HepG2 (cell line): Measurements from ENCODE around the gene LRRC28. TPM values are rescaled to one million over a fixed set of nuclear protein-coding genes. Genes with fewer than 3 reads are reported as not detected.
A peak's percentile ranks its signal among the peaks of the same experiment; 100 is the strongest.

Experiments
- ATAC-seq: fragments of 200-7000 bp; cut with Tn5 transposase; 3 replicates; pipeline ENCODE4 v1.9.1; 2020; ENCODE audit warnings: mild to moderate bottlenecking, moderate library complexity
- BruUV-seq: library from RNA; stranded (reverse); fragments of 400-500 nt; replicated peaks from 2 replicates; lab custom pipeline; 2021; lab: Mats Ljungman, UMichigan
- CTCF ChIA-PET: fragments of 300-600 bp; formaldehyde crosslinking; extraction: SDS; loops from one replicate; lab custom pipeline; 2021; ENCODE audit warnings: low total read pairs, inconsistent platforms, low intra/inter-chr PET ratio; lab: Yijun Ruan, JAX
- POLR2A ChIA-PET: fragments of 350-600 bp; sonication (Branson Sonifier 250); formaldehyde crosslinking; loops from one replicate; lab custom pipeline; 2020; ENCODE audit warnings: antibody characterized with exemption, inconsistent platforms; lab: Yijun Ruan, JAX
- DNase-seq: peaks from one replicate; pipeline ENCODE4 v3.0.0-alpha.2; 2015; ENCODE audit warnings: low spot score
- FAIRE-seq: peaks from 3 replicates; lab custom pipeline; 2011; peaks lifted over from hg19 to GRCh38; lab: Jason Lieb, UNC
- H2AFZ ChIP-seq: one replicate; pipeline ENCODE4 v1.6.1; 2011; ENCODE audit warnings: low read length, inconsistent platforms
- H3K27ac ChIP-seq: fragments of 300-600 bp; 3 replicates; pipeline ENCODE4 v1.8.0; 2011; ENCODE audit warnings: mixed run types, mild to moderate bottlenecking, mixed read lengths, low read length, inconsistent platforms; ENCODE audit not compliant: insufficient read depth; ENCODE audit errors: extremely low read length
- H3K27me3 ChIP-seq, 2 experiments: fragments of 200-600 bp in 1 of 2; 2 replicates in 1 of 2; 3 replicates in 1 of 2; pipeline versions ENCODE4 v1.6.0 to v1.8.0; 2011; ENCODE audit warnings: low read length in 2 of 2, mild to moderate bottlenecking in 2 of 2, moderate library complexity in 2 of 2, inconsistent platforms in 1 of 2; ENCODE audit not compliant: insufficient read depth in 2 of 2, control insufficient read depth in 1 of 2
- H3K36me3 ChIP-seq, 2 experiments: fragments of 200-600 bp in 1 of 2; replicated peaks in 1 of 2; 2 replicates in 1 of 2; 3 replicates in 1 of 2; pipeline versions ENCODE4 v1.5.1 to v1.8.0; 2011; ENCODE audit warnings: low read length in 2 of 2, inconsistent platforms in 1 of 2; ENCODE audit not compliant: insufficient read depth in 2 of 2, control insufficient read depth in 1 of 2
- H3K4me1 ChIP-seq: 2 replicates; pipeline ENCODE4 v1.5.1; 2012; ENCODE audit warnings: low read length, inconsistent platforms; ENCODE audit not compliant: insufficient read depth
- H3K4me2 ChIP-seq: 2 replicates; pipeline ENCODE4 v1.6.0; 2011; ENCODE audit warnings: low read depth, low read length, inconsistent platforms
- H3K4me3 ChIP-seq, 3 experiments: fragments of 200-600 bp in 1 of 3; sonication (generic), shearing (Covaris generic) in 1 of 3; replicated peaks in 1 of 3; 2 replicates each; pipeline ENCODE4 v1.5.1; 2011 to 2016; ENCODE audit warnings: low read length in 3 of 3, inconsistent platforms in 2 of 3, low read depth in 2 of 3, mild to moderate bottlenecking in 2 of 3, control low read depth in 1 of 3, mixed read lengths in 1 of 3; ENCODE audit not compliant: insufficient read depth in 1 of 3
- H3K79me2 ChIP-seq: one replicate; pipeline ENCODE4 v1.6.1; 2011; ENCODE audit warnings: low read length, inconsistent platforms; ENCODE audit not compliant: insufficient read depth
- H3K9ac ChIP-seq: 2 replicates; pipeline ENCODE4 v1.6.0; 2011; ENCODE audit warnings: mild to moderate bottlenecking, low read depth, low read length, inconsistent platforms; ENCODE audit not compliant: insufficient read depth
- H3K9me3 ChIP-seq: 2 replicates; pipeline ENCODE4 v1.5.1; 2012; ENCODE audit warnings: mild to moderate bottlenecking, low read length
- H4K20me1 ChIP-seq: 2 replicates; pipeline ENCODE4 v1.6.0; 2011; ENCODE audit warnings: inconsistent platforms, mild to moderate bottlenecking, low read length, moderate library complexity; ENCODE audit not compliant: insufficient read depth
- BRD4 ChIP-seq: sonication (generic); formaldehyde crosslinking; IDR thresholded peaks from 2 replicates; pipeline ENCODE4 v1.4.0; 2020; ENCODE audit warnings: missing genetic modification reagents
- ELF1 ChIP-seq: sonication (generic); formaldehyde crosslinking; IDR thresholded peaks from 2 replicates; pipeline ENCODE4 v1.4.0; 2020; ENCODE audit warnings: missing genetic modification reagents
- FUBP1 ChIP-seq: sonication (generic); formaldehyde crosslinking; IDR thresholded peaks from 2 replicates; pipeline ENCODE4 v1.5.1; 2020; ENCODE audit warnings: missing genetic modification reagents, mild to moderate bottlenecking, borderline replicate concordance
- MEF2D ChIP-seq: sonication (generic); formaldehyde crosslinking; IDR thresholded peaks from 2 replicates; pipeline ENCODE4 v1.5.1; 2020; ENCODE audit warnings: mild to moderate bottlenecking, missing genetic modification reagents
- RNF219 ChIP-seq: sonication (generic); formaldehyde crosslinking; IDR thresholded peaks from 2 replicates; pipeline ENCODE4 v1.5.0; 2020; ENCODE audit warnings: mild to moderate bottlenecking, missing genetic modification reagents
- SRSF9 ChIP-seq: fragments of 200-400 bp; formaldehyde crosslinking; IDR thresholded peaks from 2 replicates; pipeline ENCODE4 v1.6.1; 2018; ENCODE audit warnings: borderline replicate concordance, mild to moderate bottlenecking, low read depth, low read length; ENCODE audit not compliant: insufficient read depth, poor library complexity, severe bottlenecking
- STAG1 ChIP-seq: sonication (generic); formaldehyde crosslinking; IDR thresholded peaks from 2 replicates; pipeline ENCODE4 v1.4.0; 2020; ENCODE audit warnings: missing genetic modification reagents
- XRCC5 ChIP-seq: fragments of 200-400 bp; formaldehyde crosslinking; optimal IDR thresholded peaks from 2 replicates; pipeline ENCODE3; 2017; ENCODE audit warnings: mild to moderate bottlenecking, low read length
- ZBTB38 ChIP-seq: sonication (generic); formaldehyde crosslinking; IDR thresholded peaks from 2 replicates; pipeline ENCODE4 v1.5.1; 2020; ENCODE audit warnings: mild to moderate bottlenecking, missing genetic modification reagents
- ZNF414 ChIP-seq: sonication (generic); formaldehyde crosslinking; IDR thresholded peaks from 2 replicates; pipeline ENCODE4 v1.5.0; 2020; ENCODE audit warnings: missing genetic modification reagents
- ZNF496 ChIP-seq: sonication (generic); formaldehyde crosslinking; IDR thresholded peaks from 2 replicates; pipeline ENCODE4 v1.8.1; 2023; ENCODE audit warnings: mild to moderate bottlenecking, moderate library complexity, missing genetic modification reagents; ENCODE audit not compliant: insufficient replicate concordance
- WGBS: methylation state at CpG from one replicate; pipeline ENCODE4 v1.1.6; 2017; ENCODE audit warnings: low lambda C conversion rate; 5-methylcytosine and 5-hydroxymethylcytosine counted together
- in situ Hi-C: cut with HindIII; loops from 2 replicates; pipeline ENCODE4 v1.10.0; 2017; ENCODE audit warnings: low pct_unique_long_range_greater_than_20kb; ENCODE audit not compliant: extremely low pct_ligation_motif_present
- intact Hi-C: fragments of 100-400 bp; cut with micrococcal nuclease; formaldehyde crosslinking; loops from one replicate; pipeline ENCODE4 v1.10.0; 2022; ENCODE audit not compliant: unreplicated experiment
- polyA plus RNA-seq, 8 experiments: library from polyadenylated mRNA; depleted of rRNA in 3 of 8; stranded (reverse) in 7 of 8; unstranded in 1 of 8; fragments of >200 nt; fragmentation: Illumina TruSeq in 4 of 8; extraction: Trizol in 4 of 8; gene quantifications; 2 replicates each; pipeline versions ENCODE4 v1.2.1 to v1.2.3, GENCODE V29; 2011 to 2016; ENCODE audit warnings: low read depth in 4 of 8, missing spikeins in 1 of 8, mixed read lengths in 1 of 8; ENCODE audit not compliant: insufficient read depth in 1 of 8
- total RNA-seq, 5 experiments: library from RNA; depleted of rRNA; stranded (reverse); fragments of >200 nt; fragmentation: Illumina TruSeq; extraction: Trizol; gene quantifications; 2 replicates each; pipeline ENCODE4 v1.2.3, GENCODE V29; 2016; ENCODE audit warnings: low read depth in 1 of 5

The LRRC28 gene
- total and polyA plus RNA-seq, 2 of the 13 experiments (the other 11 are each of a cell fraction or from before 2014, with no cell fraction given) = 17.5 to 21.3 TPM

GRCh38 chr15:99252326-99252725, 1.0 kb downstream of the LRRC28 start:
- Histone ChIP-seq H3K4me3 (peak overlapping the region; percentile 83 to 94 (median 87)), H3K27me3 (no peaks in the 10 kb centered on the region; a peak in 1 of 5 replicates), H3K4me2 (peak overlapping the region; percentile 86), H3K79me2 (peaks cover 20% of the 10 kb centered on the region), H3K36me3 (no peaks in the 10 kb centered on the region), H3K27ac (peak overlapping the region; percentile 80), H3K4me1 (peaks cover 46% of the 10 kb centered on the region), H3K9ac (peak overlapping the region; percentile 78), H4K20me1 (no peaks in the 10 kb centered on the region), H2AFZ (peak overlapping the region; percentile 38), H3K9me3 (no peaks in the 10 kb centered on the region)
- FAIRE-seq = peak; percentile 37
- BruUV-seq = TSS peak; percentile 60
- ChIA-PET CTCF (no interaction called here), POLR2A (interaction anchor here (2.1 to 2.6 kb wide), 2 partner anchors 11 to 13 kb away, joined by 7 to 16 read pairs; no protein-coding TSS in a partner anchor)
- no peak for ATAC-seq
- intact Hi-C loops (no loop called here), in situ Hi-C loops (loop anchor here (25.0 kb wide), 2 partner anchors 885 to 1085 kb away; partner anchors contain the start of gene ADAMTS17)
- DNase-seq = no peak
- WGBS = 46% methylated on average over 3 of the region's 7 CpGs
- TF ChIP-seq MEF2D (no peak), RNF219 (CRISPR knock-in tag) (no peak), ZBTB38 (peak; percentile 39; the same call in 1 of the 2 replicates), STAG1 (CRISPR knock-in tag) (no peak)

GRCh38 chr15:99253381-99254090, 2.3 kb downstream of the LRRC28 start:
- Histone ChIP-seq H3K4me3 (no peak overlapping the region), H3K9ac (no peak overlapping the region), H3K4me1 (peaks cover 47% of the 10 kb centered on the region), H3K9me3 (no peaks in the 10 kb centered on the region), H3K27ac (no peak overlapping the region), H3K79me2 (peaks cover 13% of the 10 kb centered on the region), H3K27me3 (no peaks in the 10 kb centered on the region; a peak in 1 of 5 replicates), H3K4me2 (no peak overlapping the region; the same call in 1 of the 2 replicates), H4K20me1 (no peaks in the 10 kb centered on the region), H2AFZ (no peak overlapping the region), H3K36me3 (no peaks in the 10 kb centered on the region)
- CTCF ChIA-PET = no interaction called here
- FAIRE-seq (peak; percentile 15), ATAC-seq (no peak), DNase-seq (no peak)
- in situ Hi-C loops (loop anchor here (25.0 kb wide), 2 partner anchors 884 to 1084 kb away; partner anchors contain the start of gene ADAMTS17), intact Hi-C loops (no loop called here)
- WGBS = 94% methylated on average over 6 of the region's 6 CpGs
- BruUV-seq = no TSS peak
- POLR2A ChIA-PET = interaction anchor here (1.5 kb wide), 1 partner anchor 19 kb away, joined by 4 read pairs; no protein-coding TSS in a partner anchor
- TF ChIP-seq SRSF9 = no peak
- no peak for TF ChIP-seq ZNF414 (CRISPR knock-in tag)
- TF ChIP-seq ELF1 (CRISPR knock-in tag) = no peak
- no peak for TF ChIP-seq FUBP1 (CRISPR knock-in tag)
- TF ChIP-seq XRCC5 = no peak
- TF ChIP-seq ZNF496 (CRISPR knock-in tag) = no peak
- TF ChIP-seq BRD4 (CRISPR knock-in tag) = no peak
